ENCODE data around the gene RABGAP1.

Gene RABGAP1

GRCh38 chr9:122944960-122945888 lies 4.4 kb downstream of the RABGAP1 start:
- no peak for DNase-seq (ENCODE audit: low read depth in 2 of 2, low spot score in 1 of 2)

GRCh38 chr9:122946461-122947005 lies 5.7 kb downstream of the RABGAP1 start:
- DNase-seq (ENCODE audit: low read depth in 2 of 2, low spot score in 1 of 2) = no peak

- no peak for DNase-seq (ENCODE audit: low read depth in 2 of 2, low spot score in 1 of 2)
These were observed 7.5 kb downstream of the RABGAP1 start for GRCh38 chr9:122948313-122948712.

DNA sequence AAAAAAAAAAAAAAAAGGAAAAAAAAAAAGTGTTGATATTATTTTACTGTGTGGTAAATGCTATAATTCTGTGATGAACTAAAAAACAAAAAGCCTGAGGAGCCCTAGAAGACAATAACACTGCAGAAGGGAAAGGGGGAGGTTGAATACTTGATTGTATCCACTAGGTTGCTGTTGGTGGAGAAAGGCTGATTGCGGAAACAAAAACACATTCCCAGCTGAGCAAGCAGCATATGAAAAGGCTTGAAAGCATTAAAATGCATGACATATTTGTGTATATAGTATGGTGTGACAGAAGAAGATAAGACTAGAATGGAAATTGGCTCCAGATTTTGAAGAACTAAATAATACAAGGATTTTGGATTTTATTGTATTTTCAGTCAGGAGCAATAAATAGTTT lies 8.9 kb downstream of the RABGAP1 start:
- no peak for DNase-seq (ENCODE audit: low read depth in 2 of 2, low spot score in 1 of 2)

- no peak for DNase-seq (ENCODE audit: low read depth in 2 of 2, low spot score in 1 of 2)
These were observed 9.4 kb downstream of the RABGAP1 start for GRCh38 chr9:122950263-122950662.

DNA sequence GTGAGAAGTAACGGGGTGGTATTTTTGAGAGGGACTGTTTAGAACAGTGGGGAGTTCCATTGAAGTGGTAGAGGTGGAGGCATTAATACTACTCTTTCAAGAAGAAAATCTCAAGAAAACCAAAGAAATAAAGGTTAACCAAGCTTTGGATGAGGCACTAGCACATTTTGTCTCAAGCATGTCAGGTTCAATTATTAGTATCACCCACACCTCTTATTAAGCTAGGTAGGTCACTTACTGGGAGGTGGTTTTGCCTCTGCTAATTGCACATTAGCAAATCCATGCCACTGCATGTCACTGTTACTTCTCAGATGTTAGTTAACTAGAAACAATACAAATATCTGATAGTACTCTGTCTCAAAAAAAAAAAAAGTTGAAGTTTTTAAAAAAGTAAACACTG lies 10.2 kb downstream of the RABGAP1 start:
- DNase-seq (ENCODE audit: low read depth in 2 of 2, low spot score in 1 of 2) = no peak

DNA sequence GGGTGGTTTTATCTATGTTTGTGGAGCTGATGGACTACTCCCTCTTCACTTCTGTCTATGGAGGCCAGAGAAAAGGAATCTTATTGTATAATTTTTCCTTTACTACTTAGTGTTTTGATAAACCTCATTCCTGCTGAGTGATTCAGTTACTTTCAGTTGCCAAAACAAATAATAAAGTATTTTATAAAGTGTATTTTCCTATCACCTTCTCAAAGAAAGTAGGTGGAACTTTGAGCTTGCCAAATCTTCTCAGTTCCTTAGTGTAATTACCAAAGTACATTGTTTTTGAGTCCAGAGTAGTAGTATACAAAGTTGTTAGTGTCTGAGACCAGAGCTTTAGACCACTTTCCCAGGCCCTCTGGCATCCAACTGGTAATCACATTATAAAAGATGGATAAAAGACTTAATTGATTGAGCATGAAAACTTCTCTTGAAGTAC lies 13.5 kb downstream of the RABGAP1 start:
- no peak for DNase-seq (ENCODE audit: low read depth in 2 of 2, low spot score in 1 of 2)

DNA sequence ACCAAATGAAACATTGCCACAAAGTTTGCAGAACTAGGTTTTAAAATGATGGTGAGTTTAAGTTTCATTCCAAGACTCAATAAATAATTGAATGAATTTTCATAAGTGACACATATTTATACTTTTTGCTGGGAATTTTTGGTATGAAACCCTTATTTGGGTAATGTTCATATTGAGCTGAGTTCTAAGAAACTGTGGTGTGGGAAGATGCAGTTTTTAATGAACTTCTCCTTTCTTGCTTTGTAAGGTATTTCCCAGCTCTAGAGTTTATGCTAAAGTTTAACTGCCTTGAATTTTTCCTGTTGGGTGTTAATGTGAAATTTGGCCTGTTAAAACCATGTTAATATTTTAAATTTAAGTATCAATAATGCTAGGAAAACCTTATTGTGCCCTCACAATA lies 15.1 kb downstream of the RABGAP1 start:
- no peak for DNase-seq (ENCODE audit: low read depth in 2 of 2, low spot score in 1 of 2)

GRCh38 chr9:122961139-122961538 lies 20.3 kb downstream of the RABGAP1 start:
- DNase-seq (ENCODE audit: low read depth in 2 of 2, low spot score in 1 of 2) = no peak

DNA sequence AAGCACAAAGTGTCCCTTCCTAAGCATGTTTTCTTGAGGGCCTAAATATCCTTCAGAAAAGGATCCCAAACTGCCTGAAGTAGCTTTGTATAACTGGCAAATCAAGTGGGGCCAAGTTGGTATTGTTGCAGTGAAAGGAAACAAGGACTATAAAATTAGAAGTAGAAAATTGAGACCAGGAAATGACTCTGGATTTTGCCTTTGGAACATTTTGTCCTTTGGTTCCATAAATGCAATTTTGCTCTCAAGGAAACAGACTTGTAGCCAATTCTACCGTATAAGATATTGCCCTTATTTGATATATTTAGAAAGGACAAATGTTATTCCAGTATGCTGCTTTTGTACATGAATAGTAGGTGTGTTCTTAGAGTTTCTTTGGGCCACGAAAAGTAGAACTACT lies 34.4 kb downstream of the RABGAP1 start:
- no peak for DNase-seq (ENCODE audit: low read depth in 2 of 2, low spot score in 1 of 2)

DNA sequence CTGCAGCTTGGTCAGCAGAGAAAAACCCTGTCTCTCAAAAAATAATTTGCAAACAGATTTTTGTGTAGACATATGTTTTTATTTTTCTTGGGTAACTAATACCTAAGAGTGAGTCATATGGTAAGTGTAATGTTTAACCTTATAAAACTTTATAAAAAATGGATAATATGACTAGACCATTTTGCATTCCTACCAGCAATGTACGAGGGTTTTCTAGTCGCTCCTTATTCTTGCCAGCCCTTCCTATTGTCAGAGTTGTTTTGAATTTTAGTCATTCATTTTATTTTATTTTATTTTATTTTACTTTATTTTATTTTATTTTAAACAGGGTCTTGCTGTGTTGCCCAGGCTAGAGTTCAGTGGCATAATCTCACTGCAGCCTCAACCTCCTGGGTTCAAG lies 37.8 kb downstream of the RABGAP1 start:
- no peak for DNase-seq (ENCODE audit: low read depth in 2 of 2, low spot score in 1 of 2)

- DNase-seq (ENCODE audit: low read depth in 2 of 2, low spot score in 1 of 2) = no peak
These were observed 45.2 kb downstream of the RABGAP1 start for GRCh38 chr9:122986010-122986409.

DNA sequence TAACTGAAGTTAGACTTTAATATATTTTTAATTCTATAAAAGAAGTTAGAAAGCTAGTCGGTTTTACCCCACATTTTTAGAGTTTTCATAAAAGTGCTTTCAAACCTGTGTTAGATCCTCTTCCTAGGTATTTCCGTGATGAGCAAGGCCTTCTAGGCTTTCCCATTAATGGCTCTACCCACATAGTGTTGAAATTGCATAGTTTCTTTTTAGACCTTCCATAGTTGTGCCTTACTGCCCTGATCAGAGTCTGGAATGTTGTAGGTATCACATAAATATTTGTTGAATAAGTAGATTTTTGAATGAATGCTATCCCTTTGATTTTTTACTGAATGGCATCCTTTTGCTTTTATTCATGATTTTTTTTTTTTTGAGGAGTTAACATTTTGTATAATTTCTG lies 47.3 kb downstream of the RABGAP1 start:
- no peak for DNase-seq (ENCODE audit: low read depth in 2 of 2, low spot score in 1 of 2)

DNA sequence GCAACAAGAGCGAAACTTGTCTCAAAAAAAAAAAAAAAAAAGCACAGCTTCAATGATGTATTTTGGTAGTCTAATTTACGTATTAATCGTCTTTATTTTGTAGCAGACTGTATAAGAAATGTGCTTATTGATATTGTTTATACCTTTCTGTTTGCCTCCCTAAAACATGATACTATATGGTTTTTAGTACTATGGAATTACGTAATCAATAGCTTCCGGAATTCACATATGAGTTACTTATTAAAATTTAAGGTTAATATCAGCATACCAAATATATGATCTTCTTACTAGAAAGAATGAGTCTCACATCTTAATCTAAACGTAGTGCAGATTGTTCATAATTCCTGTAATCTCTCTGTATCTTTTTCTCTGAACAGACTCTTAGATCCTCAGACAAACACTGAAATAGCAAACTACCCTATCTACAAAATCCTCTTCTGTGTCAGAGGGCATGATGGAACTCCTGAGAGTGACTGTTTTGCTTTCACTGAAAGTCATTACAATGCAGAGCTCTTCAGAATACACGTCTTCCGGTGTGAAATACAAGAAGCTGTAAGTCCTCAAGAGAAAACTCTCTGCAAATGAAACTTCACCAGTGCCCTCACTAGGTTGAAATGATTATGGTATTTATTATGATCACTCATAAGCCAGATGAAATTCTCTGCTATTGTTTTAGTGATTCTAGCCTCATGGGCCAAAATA lies 48.3 kb downstream of the RABGAP1 start:
- DNase-seq (ENCODE audit: low read depth in 2 of 2, low spot score in 1 of 2) = no peak

- DNase-seq (ENCODE audit: low read depth in 2 of 2, low spot score in 1 of 2) = peak in 1 of 2 donors; percentile 0
These were observed 50.6 kb downstream of the RABGAP1 start for GRCh38 chr9:122991370-122991830.

GRCh38 chr9:122996586-122996985 lies 55.8 kb downstream of the RABGAP1 start:
- no peak for DNase-seq (ENCODE audit: low read depth in 2 of 2, low spot score in 1 of 2)

GRCh38 chr9:122998448-122998847 lies 57.6 kb downstream of the RABGAP1 start:
- DNase-seq (ENCODE audit: low read depth in 2 of 2, low spot score in 1 of 2) = no peak

DNA sequence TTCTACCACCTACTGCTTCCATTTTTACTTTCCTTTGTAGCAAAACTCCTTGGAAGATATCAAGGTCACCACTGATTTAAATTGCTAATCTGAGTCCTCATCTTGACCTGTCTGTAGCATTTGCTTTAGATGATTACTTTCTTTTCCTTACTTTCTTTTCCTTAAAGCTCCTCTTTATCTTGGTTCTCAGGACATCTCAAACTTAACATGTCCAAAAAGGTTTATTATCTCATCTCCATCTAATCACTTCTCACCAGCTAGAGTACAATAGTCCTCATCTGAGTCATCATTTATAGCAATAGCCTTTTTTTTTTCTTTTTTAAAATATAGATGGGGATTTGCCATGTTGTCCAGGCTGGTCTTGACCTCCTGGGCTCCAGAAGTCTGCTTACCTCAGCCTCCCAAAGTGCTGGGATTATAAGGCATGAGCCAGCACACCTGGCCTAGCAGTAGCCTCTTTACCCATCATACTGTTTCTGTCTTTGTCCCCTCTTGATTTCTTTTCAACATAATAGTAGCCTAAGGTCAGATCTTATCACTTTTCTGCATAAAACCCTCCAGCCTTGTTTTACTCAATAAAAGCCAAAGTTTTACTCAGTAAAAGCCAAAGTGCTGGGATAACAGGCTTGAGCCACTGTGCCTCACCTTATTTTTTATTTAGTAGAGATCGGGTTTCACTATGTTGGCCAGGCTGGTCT lies 59.7 kb downstream of the RABGAP1 start:
- no peak for DNase-seq (ENCODE audit: low read depth in 2 of 2, low spot score in 1 of 2)

DNA sequence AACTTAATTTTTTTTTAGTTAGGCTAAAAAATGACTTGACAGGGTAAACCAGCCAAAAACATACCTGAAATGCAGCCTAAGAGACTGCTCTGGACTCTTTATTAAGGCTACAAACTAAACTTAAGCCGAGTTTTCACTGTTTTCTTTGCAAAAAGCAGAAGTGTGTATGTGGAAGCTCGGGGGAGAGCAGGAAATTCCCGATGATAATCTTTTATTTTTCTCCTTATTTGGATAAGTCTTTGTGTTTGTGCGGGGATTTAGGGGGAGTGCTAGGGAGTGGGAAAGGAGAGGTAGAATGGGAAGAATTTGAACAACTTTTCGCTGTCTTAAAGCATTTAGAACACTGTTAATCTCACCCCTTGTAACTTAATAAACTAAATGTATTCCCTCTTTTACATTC lies 61.9 kb downstream of the RABGAP1 start:
- DNase-seq (ENCODE audit: low read depth in 2 of 2, low spot score in 1 of 2) = no peak

- DNase-seq (ENCODE audit: low read depth in 2 of 2, low spot score in 1 of 2) = no peak
These were observed 62.6 kb downstream of the RABGAP1 start for GRCh38 chr9:123003466-123003865.

- DNase-seq (ENCODE audit: low read depth in 2 of 2, low spot score in 1 of 2) = no peak
These were observed 65.1 kb downstream of the RABGAP1 start for GRCh38 chr9:123005964-123006363.

Data from stimulated activated CD8-positive, alpha-beta memory T cell treated with anti-CD3 and anti-CD28 coated beads, Interleukin-4, amount 100 ng/mL, for 1 hour (primary cell).